GM18519 (cell line): ENCODE measurements around the gene MCMBP.
"Not testable (repeated sequence)": the region's sequence is repeated elsewhere in the genome, so short reads cannot be mapped to it uniquely, and the experiment has no call there.

ENCODE experiments used
- ATAC-seq: cut with Tn5 transposase; IDR thresholded peaks from one replicate; pipeline ENCODE4 v1.9.1; 2021; ENCODE audit warnings: mild to moderate bottlenecking, moderate library complexity; ENCODE audit not compliant: unreplicated experiment, low FRiP score

The MCMBP gene

GRCh38 chr10:119872610-119872859 is at the start of gene MCMBP:
Gene MCMBP, minus strand, starts transcription at chr10:119872843. Its CDS starts 259 bp downstream, at chr10:119872584.
- peak; percentile 21 for ATAC-seq

GRCh38 chr10:119919826-119920225 is 47.2 kb upstream of the MCMBP start:
- no peak for ATAC-seq

GRCh38 chr10:119919271-119919670 is 46.6 kb upstream of the MCMBP start:
- no peak for ATAC-seq

GRCh38 chr10:119917777-119918176 is 45.1 kb upstream of the MCMBP start:
- ATAC-seq: no peak

- no peak for ATAC-seq
Measured at GRCh38 chr10:119910689-119911088, 38.0 kb upstream of the MCMBP start.

GRCh38 chr10:119908166-119908565 is 35.5 kb upstream of the MCMBP start:
- ATAC-seq: no peak

GRCh38 chr10:119907695-119908094 is 35.1 kb upstream of the MCMBP start:
- ATAC-seq: not testable (repeated sequence)

GRCh38 chr10:119903946-119904666 is 31.5 kb upstream of the MCMBP start:
- no peak for ATAC-seq

- no peak for ATAC-seq
Measured at GRCh38 chr10:119898577-119898976, 25.9 kb upstream of the MCMBP start.

- ATAC-seq: no peak
Measured at GRCh38 chr10:119896937-119897770, 24.5 kb upstream of the MCMBP start.

- no peak for ATAC-seq
Measured at GRCh38 chr10:119896061-119896655, 23.5 kb upstream of the MCMBP start.

GRCh38 chr10:119893845-119894427 is 21.3 kb upstream of the MCMBP start:
- ATAC-seq: no peak

GRCh38 chr10:119893074-119893473 is 20.4 kb upstream of the MCMBP start:
- ATAC-seq: no peak

- ATAC-seq: peak; percentile 98
Measured at GRCh38 chr10:119892188-119893065, 19.8 kb upstream of the MCMBP start, which contains the start of gene SEC23IP. Gene SEC23IP, plus strand, starts transcription at chr10:119892730. Its CDS starts 53 bp downstream, at chr10:119892783.

GRCh38 chr10:119891849-119892187 is 19.2 kb upstream of the MCMBP start:
- not testable (repeated sequence) for ATAC-seq

- not testable (repeated sequence) for ATAC-seq
Measured at GRCh38 chr10:119890307-119890706, 17.7 kb upstream of the MCMBP start.

GRCh38 chr10:119889201-119889600 is 16.6 kb upstream of the MCMBP start:
- ATAC-seq: not testable (repeated sequence)

GRCh38 chr10:119888715-119889114 is 16.1 kb upstream of the MCMBP start:
- ATAC-seq: not testable (repeated sequence)

- not testable (repeated sequence) for ATAC-seq
Measured at GRCh38 chr10:119886070-119886469, 13.4 kb upstream of the MCMBP start.
